SU-DHL-6 (cell line): ENCODE results near the gene GGA1.
"Not testable (repeated sequence)": the region's sequence is repeated elsewhere in the genome, so short reads cannot be mapped to it uniquely, and the experiment has no call there.

Experiments
- H2AFZ ChIP-seq: fragments of 200-600 bp; sonication (generic); 2 replicates; pipeline ENCODE4 v1.6.1; 2014; ENCODE audit warnings: low read depth, mild to moderate bottlenecking, moderate library complexity, mixed read lengths, antibody characterized with exemption, low read length; ENCODE audit not compliant: severe bottlenecking
- H3F3A ChIP-seq: fragments of 200-600 bp; shearing (Covaris generic); 2 replicates; pipeline ENCODE4 v1.6.0; 2016; ENCODE audit warnings: antibody characterized with exemption, mild to moderate bottlenecking; ENCODE audit not compliant: insufficient read depth
- H3K27ac ChIP-seq: fragments of 200-600 bp; sonication (generic); 2 replicates; pipeline ENCODE4 v1.5.1; 2016; ENCODE audit warnings: low read depth, mild to moderate bottlenecking, low read length, moderate library complexity, mixed read lengths
- H3K27me3 ChIP-seq: fragments of 200-600 bp; sonication (generic), shearing (Covaris generic); 2 replicates; pipeline ENCODE4 v1.6.0; 2014; ENCODE audit warnings: mild to moderate bottlenecking, low read length
- H3K36me3 ChIP-seq: fragments of 200-600 bp; sonication (generic); 2 replicates; pipeline ENCODE4 v1.6.1; 2014; ENCODE audit warnings: mild to moderate bottlenecking, low read length, mixed read lengths
- H3K4me2 ChIP-seq: fragments of 300-600, 200-600 bp; shearing (Covaris generic), sonication (generic); 2 replicates; pipeline ENCODE4 v1.6.0; 2014; ENCODE audit warnings: low read length, low read depth, mild to moderate bottlenecking; ENCODE audit not compliant: poor library complexity, severe bottlenecking
- H3K4me3 ChIP-seq: fragments of 200-600 bp; sonication (generic); 2 replicates; pipeline ENCODE4 v1.5.1; 2014; ENCODE audit warnings: antibody characterized with exemption, low read length, mild to moderate bottlenecking, mixed read lengths; ENCODE audit not compliant: insufficient read depth, poor library complexity, severe bottlenecking
- H3K79me2 ChIP-seq: fragments of 200-600 bp; sonication (generic); 2 replicates; pipeline ENCODE4 v1.6.1; 2014; ENCODE audit warnings: mild to moderate bottlenecking, low read length, moderate library complexity; ENCODE audit not compliant: insufficient read depth
- H3K9ac ChIP-seq: fragments of 200-600 bp; sonication (generic); 2 replicates; pipeline ENCODE4 v1.7.0; 2014; ENCODE audit warnings: mild to moderate bottlenecking, low read length
- H3K9me2 ChIP-seq: fragments of 200-600 bp; sonication (generic); replicated peaks from 2 replicates; pipeline ENCODE4 v1.6.1; 2014; ENCODE audit warnings: low read length; ENCODE audit not compliant: insufficient read depth
- H3K9me3 ChIP-seq: fragments of 200-600 bp; sonication (generic); 2 replicates; pipeline ENCODE4 v1.6.1; 2014; ENCODE audit warnings: low read length, mixed read lengths; ENCODE audit not compliant: insufficient read depth
- H4K20me1 ChIP-seq: fragments of 200-600 bp; sonication (generic); 2 replicates; pipeline ENCODE4 v1.6.1; 2014; ENCODE audit warnings: low read depth, mild to moderate bottlenecking, antibody characterized with exemption, low read length, moderate library complexity, mixed read lengths
- CTCF ChIP-seq: fragments of 200-600 bp; sonication (generic); IDR thresholded peaks from one replicate; pipeline ENCODE4 v1.5.1; 2017; ENCODE audit warnings: antibody characterized with exemption, mild to moderate bottlenecking, low read length, moderate library complexity; ENCODE audit not compliant: insufficient read depth, poor library complexity, severe bottlenecking
- EZH2phosphoT487 ChIP-seq: fragments of 200-600 bp; sonication (generic), shearing (Covaris generic); conservative IDR thresholded peaks from 2 replicates; pipeline ENCODE4 v1.6.1; 2018; ENCODE audit warnings: mild to moderate bottlenecking, antibody characterized with exemption, low read length, moderate library complexity, mixed read lengths

Gene GGA1

GRCh38 chr22:37654563-37655251 is 46.1 kb downstream of the GGA1 start:
- H3K9me3 ChIP-seq, result no peaks in the 10 kb centered on the region
- H3K4me3 ChIP-seq, result no peak overlapping the region
- H3K4me2 ChIP-seq, result no peak overlapping the region
- no peaks in the 10 kb centered on the region for H3K9me2 ChIP-seq
- H3K9ac ChIP-seq, result no peak overlapping the region
- H3F3A ChIP-seq, result peaks cover 14% of the 10 kb centered on the region
- H3K27me3 ChIP-seq, result no peaks in the 10 kb centered on the region
- no peak overlapping the region for H2AFZ ChIP-seq
- no peaks in the 10 kb centered on the region for H3K36me3 ChIP-seq
- H3K79me2 ChIP-seq, result peaks cover 7% of the 10 kb centered on the region
- no peak overlapping the region for H3K27ac ChIP-seq
- no peak for TF ChIP-seq CTCF
- no peak for TF ChIP-seq EZH2phosphoT487
- H4K20me1 ChIP-seq, result no peaks in the 10 kb centered on the region; the same call in 1 of the 2 replicates

GRCh38 chr22:37655252-37655563 is 46.6 kb downstream of the GGA1 start:
- Histone ChIP-seq H3F3A (peaks cover 19% of the 10 kb centered on the region), H3K9me2 (no peaks in the 10 kb centered on the region), H4K20me1 (no peaks in the 10 kb centered on the region; the same call in 1 of the 2 replicates), H2AFZ (no peak overlapping the region), H3K27ac (no peak overlapping the region), H3K4me2 (no peak overlapping the region), H3K36me3 (no peaks in the 10 kb centered on the region), H3K4me3 (no peak overlapping the region), H3K9me3 (no peaks in the 10 kb centered on the region), H3K27me3 (no peaks in the 10 kb centered on the region), H3K79me2 (peaks cover 12% of the 10 kb centered on the region), H3K9ac (no peak overlapping the region)
- TF ChIP-seq CTCF (no peak), EZH2phosphoT487 (no peak)

GRCh38 chr22:37656583-37656982 is 47.9 kb downstream of the GGA1 start:
- H4K20me1 ChIP-seq, H3K36me3 ChIP-seq, H2AFZ ChIP-seq, H3K9me2 ChIP-seq, H3K4me2 ChIP-seq, H3K9ac ChIP-seq, H3K9me3 ChIP-seq, H3K27ac ChIP-seq, H3K4me3 ChIP-seq, H3K27me3 ChIP-seq: not testable (repeated sequence)
- Histone ChIP-seq H3K79me2 (peaks cover 26% of the 10 kb centered on the region), H3F3A (peaks cover 25% of the 10 kb centered on the region)

- H4K20me1 ChIP-seq, result no peaks in the 10 kb centered on the region; the same call in 1 of the 2 replicates
- H2AFZ ChIP-seq, result peak overlapping the region; percentile 29
- no peaks in the 10 kb centered on the region for H3K27me3 ChIP-seq
- peaks cover 31% of the 10 kb centered on the region for H3F3A ChIP-seq
- no peaks in the 10 kb centered on the region for H3K9me2 ChIP-seq
- peaks cover 35% of the 10 kb centered on the region for H3K79me2 ChIP-seq
- H3K4me3 ChIP-seq, result peak overlapping the region; percentile 58
- H3K36me3 ChIP-seq, result no peaks in the 10 kb centered on the region
- H3K4me2 ChIP-seq, result peak overlapping the region; percentile 64
- no peaks in the 10 kb centered on the region for H3K9me3 ChIP-seq
- H3K27ac ChIP-seq, result peak overlapping the region; percentile 66
- no peak for TF ChIP-seq CTCF
- TF ChIP-seq EZH2phosphoT487, result no peak
- peak overlapping the region; percentile 57 for H3K9ac ChIP-seq
Measured at GRCh38 chr22:37657590-37658132, 49.0 kb downstream of the GGA1 start.
